NCI-H2196 (cell line): ENCODE data around the gene ATG16L1.

Experiments used
- DNase-seq: peaks from one replicate; lab custom pipeline; 2025; ENCODE audit not compliant: unreplicated experiment; lab: John Stamatoyannopoulos, UW

The ATG16L1 gene

DNA sequence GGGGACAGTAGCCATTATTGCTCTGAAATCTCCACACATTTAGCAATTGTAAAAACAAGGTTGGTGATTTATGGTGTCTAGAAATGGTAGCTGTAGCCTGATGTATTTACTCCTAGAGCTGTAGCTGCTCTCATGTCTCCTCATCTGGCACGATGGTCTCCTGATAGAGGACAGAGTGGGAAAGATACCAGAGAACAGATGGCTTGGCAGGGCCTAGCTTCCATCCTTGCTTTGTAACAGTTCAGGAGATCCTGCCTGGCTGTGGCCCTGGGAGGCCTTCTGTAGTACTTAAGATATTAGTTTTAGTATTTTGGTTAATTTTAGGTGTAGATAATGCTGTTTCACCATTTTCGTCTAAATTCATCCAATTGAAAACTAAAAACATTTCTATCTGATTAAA is 6.7 kb downstream of the ATG16L1 start:
- no peak for DNase-seq

GRCh38 chr2:233259730-233260129 is 8.3 kb downstream of the ATG16L1 start:
- DNase-seq: no peak

DNA sequence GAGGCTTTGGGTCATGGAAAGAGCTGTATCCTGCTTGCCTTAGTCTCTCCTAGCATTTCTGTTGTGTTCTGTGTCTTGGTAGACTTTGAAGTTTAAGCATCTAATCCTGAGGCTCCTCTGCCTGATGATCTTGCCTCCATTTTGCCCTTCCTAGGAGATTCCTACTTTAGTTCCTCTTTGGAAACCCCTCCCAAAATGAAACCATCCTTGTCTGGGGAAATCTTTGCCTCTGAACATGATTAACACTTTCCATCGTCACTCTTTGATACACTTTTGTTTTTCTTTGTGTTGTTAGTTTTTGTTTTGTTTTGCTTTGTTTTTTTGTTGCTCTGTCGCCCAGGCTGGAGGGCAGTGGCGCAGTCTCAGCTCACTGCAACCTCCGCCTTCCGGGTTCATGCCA is 9.2 kb downstream of the ATG16L1 start:
- no peak for DNase-seq

GRCh38 chr2:233261819-233262555 is 10.5 kb downstream of the ATG16L1 start:
- no peak for DNase-seq

DNA sequence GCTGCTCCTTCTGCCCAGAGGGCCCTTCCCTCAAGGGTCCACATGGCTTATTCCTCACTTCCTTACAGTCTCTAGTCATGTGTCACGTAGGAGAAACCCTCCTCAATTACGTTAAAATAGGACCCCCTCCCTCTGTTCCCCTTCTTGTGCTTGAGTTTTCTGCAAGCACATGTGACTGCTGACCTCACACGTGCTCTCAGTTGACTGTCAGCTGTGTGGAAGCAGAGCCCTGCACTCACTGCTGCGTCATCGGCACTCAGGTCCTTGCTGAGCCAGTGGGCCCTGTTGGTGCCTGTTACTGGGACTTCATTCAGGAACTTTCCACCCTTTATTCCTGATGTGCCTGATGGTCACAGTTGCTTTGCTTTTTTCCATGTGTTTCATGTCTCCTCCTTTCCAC is 11.1 kb downstream of the ATG16L1 start:
- no peak for DNase-seq

GRCh38 chr2:233263045-233263570 is 11.6 kb downstream of the ATG16L1 start:
- no peak for DNase-seq

- no peak for DNase-seq
Measured at GRCh38 chr2:233264667-233265066, 13.2 kb downstream of the ATG16L1 start.

DNA sequence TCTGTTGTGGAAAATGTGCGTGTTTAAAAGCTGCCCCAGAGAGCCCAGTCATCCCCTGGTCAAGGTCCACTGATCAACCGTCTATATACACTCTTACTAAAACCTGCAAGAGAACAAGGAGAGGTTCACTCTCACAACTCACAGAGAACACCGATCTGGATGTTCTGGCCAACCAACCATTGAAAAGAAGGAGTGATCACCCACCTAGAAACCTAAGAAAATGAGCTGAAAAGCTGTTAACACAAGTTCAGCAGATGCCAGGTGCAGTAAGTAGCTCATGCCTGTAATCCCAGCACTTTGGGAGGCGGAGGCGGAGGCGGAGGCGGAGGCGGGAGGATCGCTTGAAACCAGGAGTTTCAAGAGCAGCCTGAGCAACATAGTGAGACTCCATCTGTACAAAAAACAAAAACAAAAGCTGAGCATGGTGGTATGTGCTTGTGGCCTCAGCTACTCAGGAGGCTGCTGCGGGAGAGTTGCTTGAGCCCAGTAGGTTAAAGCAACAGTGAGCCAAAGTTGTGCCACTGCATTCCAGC is 14.5 kb downstream of the ATG16L1 start:
- no peak for DNase-seq

DNA sequence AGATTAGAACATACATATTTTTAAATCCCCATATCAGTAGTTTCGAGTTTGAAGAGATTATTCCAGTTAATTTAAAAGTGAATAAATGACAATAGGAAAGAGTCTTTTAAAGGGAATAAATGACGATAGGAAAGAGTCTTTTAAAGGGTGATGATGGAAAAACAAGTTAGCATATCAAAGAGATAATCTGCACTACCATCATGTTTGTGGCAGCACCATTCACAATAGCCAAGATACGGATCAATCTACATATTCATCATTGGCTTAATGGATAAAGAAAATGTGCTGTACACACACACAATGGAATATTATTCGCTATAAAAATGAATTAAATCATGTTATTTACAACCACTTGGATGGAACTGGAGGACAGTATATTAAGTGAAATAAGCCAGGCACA is 15.0 kb downstream of the ATG16L1 start:
- DNase-seq: no peak

DNA sequence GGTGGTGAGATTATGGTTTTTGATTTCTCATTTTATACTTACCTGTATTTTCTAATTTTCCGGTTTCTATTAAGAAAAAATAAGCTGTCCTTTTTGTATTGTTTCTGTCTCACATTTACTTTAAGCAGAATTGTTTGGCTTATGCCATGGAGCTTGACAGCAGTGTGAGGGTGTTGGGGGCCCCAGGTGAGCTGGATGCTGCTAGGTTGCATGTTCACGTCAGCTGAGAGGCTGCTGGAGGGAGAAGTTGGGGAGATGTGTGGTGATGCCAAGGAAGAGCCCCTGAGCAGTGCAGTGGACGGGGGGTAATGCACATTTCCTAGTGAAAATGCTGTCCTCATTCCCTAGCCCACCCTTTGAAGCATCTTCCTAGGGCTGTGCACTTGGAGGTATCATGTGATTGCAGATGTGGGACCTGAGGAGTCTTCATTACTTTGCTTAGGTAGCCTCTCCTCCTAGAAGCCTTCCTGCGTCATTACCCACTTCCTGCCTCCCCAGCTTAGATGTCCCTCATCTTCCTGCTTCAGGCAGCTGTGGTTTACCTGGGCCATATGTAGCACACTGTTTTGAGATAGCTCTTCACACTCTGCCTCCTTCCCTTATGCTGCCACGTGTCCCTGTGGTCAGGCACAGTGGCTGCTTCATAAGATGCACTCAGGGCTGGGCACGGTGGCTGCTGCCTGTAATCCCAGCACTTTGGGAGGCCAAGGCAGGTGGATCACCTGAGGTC is 16.2 kb downstream of the ATG16L1 start:
- DNase-seq: no peak

DNA sequence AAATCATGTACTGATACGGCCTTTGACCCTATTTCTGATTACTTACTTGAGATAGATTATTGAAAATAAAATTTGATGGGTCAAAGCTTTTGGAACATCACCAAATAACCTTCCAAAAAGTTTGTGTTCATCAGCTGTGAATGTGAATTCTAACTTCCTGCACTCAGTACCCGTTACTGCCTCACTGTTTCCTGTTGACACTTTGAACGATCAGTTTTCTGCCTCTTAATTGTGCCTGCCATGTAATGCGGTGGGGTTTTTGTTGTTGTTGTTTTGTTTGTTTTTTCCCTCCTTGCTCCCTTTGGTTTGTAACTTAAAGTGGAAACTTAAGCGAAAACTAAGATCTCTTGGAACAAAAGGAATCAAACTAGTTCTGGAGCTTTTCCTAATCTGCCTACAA is 18.9 kb downstream of the ATG16L1 start:
- no peak for DNase-seq

GRCh38 chr2:233270951-233271350 is 19.5 kb downstream of the ATG16L1 start:
- no peak for DNase-seq

- no peak for DNase-seq
Measured at GRCh38 chr2:233271693-233272092, 20.2 kb downstream of the ATG16L1 start.

- no peak for DNase-seq
Measured at GRCh38 chr2:233273120-233273519, 21.6 kb downstream of the ATG16L1 start.

DNA sequence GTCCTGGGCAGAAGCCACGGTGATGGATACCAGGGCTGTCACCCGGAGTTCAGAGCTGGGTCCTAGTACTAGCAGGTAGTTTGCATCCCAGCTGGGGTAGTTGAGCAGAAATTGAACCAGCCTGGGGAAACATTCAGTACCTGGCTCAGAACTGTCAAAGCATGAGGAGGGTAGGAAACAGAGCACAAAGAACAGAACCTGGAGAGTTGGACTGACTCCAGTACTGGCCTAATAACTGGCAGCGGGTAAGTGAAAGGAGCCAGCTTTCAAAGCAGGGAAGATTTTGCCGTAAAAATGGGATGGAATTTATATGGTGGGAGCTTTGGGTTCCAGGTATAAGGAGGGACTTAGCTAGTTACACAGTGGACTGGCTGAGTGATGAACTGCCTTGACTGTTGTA is 23.8 kb downstream of the ATG16L1 start:
- no peak for DNase-seq

- no peak for DNase-seq
Measured at GRCh38 chr2:233278921-233279320, 27.4 kb downstream of the ATG16L1 start.

- DNase-seq: no peak
Measured at GRCh38 chr2:233280114-233280693, 28.7 kb downstream of the ATG16L1 start.

GRCh38 chr2:233281553-233281952 is 30.1 kb downstream of the ATG16L1 start:
- DNase-seq: no peak

- no peak for DNase-seq
Measured at GRCh38 chr2:233281992-233282603, 30.6 kb downstream of the ATG16L1 start.

- DNase-seq: no peak
Measured at GRCh38 chr2:233285921-233286320, 34.4 kb downstream of the ATG16L1 start.

DNA sequence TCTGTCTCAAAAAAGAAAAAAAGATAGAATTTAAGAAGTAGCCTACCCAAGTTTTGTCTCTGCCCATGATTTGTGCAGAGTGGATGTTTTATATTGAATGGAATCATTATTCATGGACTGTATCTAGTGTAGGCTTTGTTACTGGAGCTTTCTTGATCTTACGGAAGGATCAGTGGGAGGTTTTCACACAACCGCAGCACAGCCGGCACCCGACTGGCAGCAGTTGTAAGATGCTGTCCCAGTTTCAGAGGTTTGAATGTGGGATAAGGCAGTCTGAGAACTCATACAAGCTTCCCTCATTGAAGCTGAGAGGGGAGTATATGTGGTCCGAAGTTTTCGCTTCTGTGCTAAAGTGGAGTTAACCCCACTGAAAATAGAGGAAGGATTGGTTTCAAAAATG is 36.4 kb downstream of the ATG16L1 start:
- no peak for DNase-seq
